GM23248 (cell line): ENCODE data around the gene SCCPDH.

Experiments
- EZH2 ChIP-seq: fragments of 200-600 bp; sonication (generic); IDR thresholded peaks from 2 replicates; pipeline ENCODE4 v1.6.1; 2018; ENCODE audit warnings: antibody characterized with exemption, mild to moderate bottlenecking; ENCODE audit not compliant: insufficient read depth, poor library complexity, severe bottlenecking
- EZH2phosphoT487 ChIP-seq: fragments of 200-600 bp; sonication (generic); IDR thresholded peaks from 2 replicates; pipeline ENCODE4 v1.6.1; 2018; ENCODE audit warnings: antibody characterized with exemption, moderate library complexity, mild to moderate bottlenecking, low read depth; ENCODE audit not compliant: insufficient read depth

GRCh38 chr1:246727594-246727993, 3.4 kb downstream of the SCCPDH start:
- TF ChIP-seq EZH2 (no peak), EZH2phosphoT487 (no peak)
